GM18526 (cell line): ENCODE data around the gene SNX24.

Experiments used
- POLR2A ChIP-seq: IDR thresholded peaks from 3 replicates; pipeline ENCODE4 v1.6.1; 2011; ENCODE audit not compliant: insufficient read length; ENCODE audit errors: extremely low read depth

SNX24 gene

GRCh38 chr5:122965111-122965510, 119.7 kb downstream of the SNX24 start:
- no peak for TF ChIP-seq POLR2A

- no peak for TF ChIP-seq POLR2A
Measured at GRCh38 chr5:122967085-122967484, 121.7 kb downstream of the SNX24 start.

- TF ChIP-seq POLR2A: no peak
Measured at GRCh38 chr5:122967625-122968024, 122.2 kb downstream of the SNX24 start.

- no peak for TF ChIP-seq POLR2A
Measured at GRCh38 chr5:122971333-122971732, 125.9 kb downstream of the SNX24 start.

GRCh38 chr5:122972877-122973276, 127.5 kb downstream of the SNX24 start:
- no peak for TF ChIP-seq POLR2A

GRCh38 chr5:122977319-122977718, 131.9 kb downstream of the SNX24 start:
- TF ChIP-seq POLR2A: no peak

GRCh38 chr5:122978068-122978467, 132.7 kb downstream of the SNX24 start:
- no peak for TF ChIP-seq POLR2A

GRCh38 chr5:122978644-122979297, 133.4 kb downstream of the SNX24 start:
- TF ChIP-seq POLR2A: no peak

GRCh38 chr5:122981846-122982245, 136.4 kb downstream of the SNX24 start:
- TF ChIP-seq POLR2A: no peak

GRCh38 chr5:122982376-122982775, 137.0 kb downstream of the SNX24 start:
- no peak for TF ChIP-seq POLR2A

- TF ChIP-seq POLR2A: no peak
Measured at GRCh38 chr5:122984425-122984824, 139.0 kb downstream of the SNX24 start.

- TF ChIP-seq POLR2A: no peak
Measured at GRCh38 chr5:122985006-122985700, 139.7 kb downstream of the SNX24 start.

- no peak for TF ChIP-seq POLR2A
Measured at GRCh38 chr5:122985954-122986721, 140.7 kb downstream of the SNX24 start.

GRCh38 chr5:122996091-122996490, 150.7 kb downstream of the SNX24 start:
- TF ChIP-seq POLR2A: no peak

GRCh38 chr5:122997294-122997693, 151.9 kb downstream of the SNX24 start:
- TF ChIP-seq POLR2A: no peak

GRCh38 chr5:122999947-123000563, 154.6 kb downstream of the SNX24 start:
- TF ChIP-seq POLR2A: no peak
